A673 (cell line): ENCODE results near the gene GLUD1.

Experiments used
- EZH2 ChIP-seq: fragments of 200-600 bp; sonication (generic); IDR thresholded peaks from 2 replicates; pipeline ENCODE4 v1.6.1; 2017; ENCODE audit warnings: borderline replicate concordance, low read depth, mild to moderate bottlenecking, mixed read lengths, antibody characterized with exemption, low read length; ENCODE audit not compliant: poor library complexity, severe bottlenecking
- TF ChIP-seq, protein P1 (sequence below): fragments of 300-800, 200-600 bp; sonication (generic); conservative IDR thresholded peaks from 2 replicates; pipeline ENCODE4 v1.5.1; 2017; ENCODE audit warnings: low read depth, mild to moderate bottlenecking, antibody characterized with exemption, low read length, moderate library complexity, mixed read lengths

DNA sequence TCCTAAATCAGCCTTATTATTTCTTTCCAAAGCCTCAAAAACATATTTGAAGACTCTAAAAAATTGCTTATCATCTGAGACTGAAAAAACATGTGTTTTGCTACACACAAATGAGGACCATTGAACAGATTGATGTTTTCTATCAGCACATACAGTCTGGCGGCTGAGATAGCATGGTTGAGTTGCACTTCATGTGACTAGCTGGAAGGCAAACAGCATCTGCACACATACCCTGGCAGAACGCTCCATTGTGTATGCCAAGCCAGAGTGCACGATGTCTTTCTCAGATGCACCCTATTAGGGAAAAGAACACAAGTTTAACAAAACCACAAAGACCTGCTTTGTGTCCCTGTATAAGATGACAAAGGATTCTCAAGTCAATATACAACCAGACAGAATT lies 41.5 kb downstream of the GLUD1 start:
- TF ChIP-seq, protein P1, sequence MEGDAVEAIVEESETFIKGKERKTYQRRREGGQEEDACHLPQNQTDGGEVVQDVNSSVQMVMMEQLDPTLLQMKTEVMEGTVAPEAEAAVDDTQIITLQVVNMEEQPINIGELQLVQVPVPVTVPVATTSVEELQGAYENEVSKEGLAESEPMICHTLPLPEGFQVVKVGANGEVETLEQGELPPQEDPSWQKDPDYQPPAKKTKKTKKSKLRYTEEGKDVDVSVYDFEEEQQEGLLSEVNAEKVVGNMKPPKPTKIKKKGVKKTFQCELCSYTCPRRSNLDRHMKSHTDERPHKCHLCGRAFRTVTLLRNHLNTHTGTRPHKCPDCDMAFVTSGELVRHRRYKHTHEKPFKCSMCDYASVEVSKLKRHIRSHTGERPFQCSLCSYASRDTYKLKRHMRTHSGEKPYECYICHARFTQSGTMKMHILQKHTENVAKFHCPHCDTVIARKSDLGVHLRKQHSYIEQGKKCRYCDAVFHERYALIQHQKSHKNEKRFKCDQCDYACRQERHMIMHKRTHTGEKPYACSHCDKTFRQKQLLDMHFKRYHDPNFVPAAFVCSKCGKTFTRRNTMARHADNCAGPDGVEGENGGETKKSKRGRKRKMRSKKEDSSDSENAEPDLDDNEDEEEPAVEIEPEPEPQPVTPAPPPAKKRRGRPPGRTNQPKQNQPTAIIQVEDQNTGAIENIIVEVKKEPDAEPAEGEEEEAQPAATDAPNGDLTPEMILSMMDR = no peak
- no peak for TF ChIP-seq EZH2
